ENCODE results near the gene QSOX2. TPM values are rescaled to one million over a fixed set of nuclear protein-coding genes. Genes with fewer than 3 reads are reported as not detected.

Gene QSOX2
- total RNA-seq, 1 donor from 2014 or later = 20.7 TPM

- no peak for DNase-seq (ENCODE audit: low read depth)
These were observed 68.4 kb downstream of the QSOX2 start for GRCh38 chr9:136177224-136177623.

- no peak for DNase-seq (ENCODE audit: low read depth)
These were observed 69.9 kb downstream of the QSOX2 start for GRCh38 chr9:136175616-136176197.

GRCh38 chr9:136174779-136175615 is 70.6 kb downstream of the QSOX2 start:
- DNase-seq (ENCODE audit: low read depth) = no peak

- DNase-seq (ENCODE audit: low read depth) = no peak
These were observed 71.8 kb downstream of the QSOX2 start for GRCh38 chr9:136173648-136174290.

GRCh38 chr9:136172412-136173079 is 73.1 kb downstream of the QSOX2 start:
- no peak for DNase-seq (ENCODE audit: low read depth)

- no peak for DNase-seq (ENCODE audit: low read depth)
These were observed 73.7 kb downstream of the QSOX2 start for GRCh38 chr9:136171801-136172411.

GRCh38 chr9:136171009-136171800 is 74.4 kb downstream of the QSOX2 start:
- peak; percentile 14 for DNase-seq (ENCODE audit: low read depth)

- DNase-seq (ENCODE audit: low read depth) = peak; percentile 26
These were observed 75.4 kb downstream of the QSOX2 start for GRCh38 chr9:136170006-136170901.

- no peak for DNase-seq (ENCODE audit: low read depth)
These were observed 76.1 kb downstream of the QSOX2 start for GRCh38 chr9:136169495-136169894.

GRCh38 chr9:136163248-136163850 is 82.3 kb downstream of the QSOX2 start:
- no peak for DNase-seq (ENCODE audit: low read depth)

GRCh38 chr9:136160995-136161610 is 84.5 kb downstream of the QSOX2 start:
- no peak for DNase-seq (ENCODE audit: low read depth)

- no peak for DNase-seq (ENCODE audit: low read depth)
These were observed 85.2 kb downstream of the QSOX2 start for GRCh38 chr9:136160381-136160841.

GRCh38 chr9:136159851-136160250 is 85.8 kb downstream of the QSOX2 start:
- DNase-seq (ENCODE audit: low read depth) = no peak

GRCh38 chr9:136157477-136158265 is 87.9 kb downstream of the QSOX2 start:
- no peak for DNase-seq (ENCODE audit: low read depth)

All from myocyte (in vitro differentiated cells).